Measurements from ENCODE around the gene COLEC11. TPM values are rescaled to one million over a fixed set of nuclear protein-coding genes. Genes with fewer than 3 reads are reported as not detected.

COLEC11 gene
- total RNA-seq, 1 experiment from 2014 or later = 1.3 TPM

DNA sequence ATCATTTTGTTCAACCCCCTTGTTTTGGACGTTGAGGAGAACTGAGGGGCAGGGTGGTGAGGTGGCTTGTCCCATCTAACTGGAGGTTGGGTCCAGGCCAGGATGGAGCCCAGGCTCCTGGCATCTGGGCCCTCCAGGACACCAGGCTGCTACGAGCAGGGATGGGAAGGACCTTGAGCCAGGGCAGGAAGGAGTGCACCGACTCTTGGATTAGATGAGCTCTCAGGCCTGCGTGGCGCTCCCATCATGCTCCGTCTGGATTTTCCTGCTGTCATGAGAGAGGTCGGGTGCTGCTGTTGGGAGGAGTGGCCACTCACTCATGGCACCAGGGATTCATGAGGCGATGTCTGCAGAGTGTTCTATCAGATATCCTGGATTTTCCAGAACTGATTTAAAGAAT is 44.7 kb downstream of the COLEC11 start (continued):
- TF ChIP-seq, protein P1, sequence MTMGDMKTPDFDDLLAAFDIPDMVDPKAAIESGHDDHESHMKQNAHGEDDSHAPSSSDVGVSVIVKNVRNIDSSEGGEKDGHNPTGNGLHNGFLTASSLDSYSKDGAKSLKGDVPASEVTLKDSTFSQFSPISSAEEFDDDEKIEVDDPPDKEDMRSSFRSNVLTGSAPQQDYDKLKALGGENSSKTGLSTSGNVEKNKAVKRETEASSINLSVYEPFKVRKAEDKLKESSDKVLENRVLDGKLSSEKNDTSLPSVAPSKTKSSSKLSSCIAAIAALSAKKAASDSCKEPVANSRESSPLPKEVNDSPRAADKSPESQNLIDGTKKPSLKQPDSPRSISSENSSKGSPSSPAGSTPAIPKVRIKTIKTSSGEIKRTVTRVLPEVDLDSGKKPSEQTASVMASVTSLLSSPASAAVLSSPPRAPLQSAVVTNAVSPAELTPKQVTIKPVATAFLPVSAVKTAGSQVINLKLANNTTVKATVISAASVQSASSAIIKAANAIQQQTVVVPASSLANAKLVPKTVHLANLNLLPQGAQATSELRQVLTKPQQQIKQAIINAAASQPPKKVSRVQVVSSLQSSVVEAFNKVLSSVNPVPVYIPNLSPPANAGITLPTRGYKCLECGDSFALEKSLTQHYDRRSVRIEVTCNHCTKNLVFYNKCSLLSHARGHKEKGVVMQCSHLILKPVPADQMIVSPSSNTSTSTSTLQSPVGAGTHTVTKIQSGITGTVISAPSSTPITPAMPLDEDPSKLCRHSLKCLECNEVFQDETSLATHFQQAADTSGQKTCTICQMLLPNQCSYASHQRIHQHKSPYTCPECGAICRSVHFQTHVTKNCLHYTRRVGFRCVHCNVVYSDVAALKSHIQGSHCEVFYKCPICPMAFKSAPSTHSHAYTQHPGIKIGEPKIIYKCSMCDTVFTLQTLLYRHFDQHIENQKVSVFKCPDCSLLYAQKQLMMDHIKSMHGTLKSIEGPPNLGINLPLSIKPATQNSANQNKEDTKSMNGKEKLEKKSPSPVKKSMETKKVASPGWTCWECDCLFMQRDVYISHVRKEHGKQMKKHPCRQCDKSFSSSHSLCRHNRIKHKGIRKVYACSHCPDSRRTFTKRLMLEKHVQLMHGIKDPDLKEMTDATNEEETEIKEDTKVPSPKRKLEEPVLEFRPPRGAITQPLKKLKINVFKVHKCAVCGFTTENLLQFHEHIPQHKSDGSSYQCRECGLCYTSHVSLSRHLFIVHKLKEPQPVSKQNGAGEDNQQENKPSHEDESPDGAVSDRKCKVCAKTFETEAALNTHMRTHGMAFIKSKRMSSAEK (CRISPR knock-in tag; IDR thresholded peaks at IDR 0.05; ENCODE audit: borderline replicate concordance) = no peak
- TF ChIP-seq IRF2 (CRISPR knock-in tag; IDR thresholded peaks at IDR 0.05; ENCODE audit: borderline replicate concordance, low read depth) = no peak

DNA sequence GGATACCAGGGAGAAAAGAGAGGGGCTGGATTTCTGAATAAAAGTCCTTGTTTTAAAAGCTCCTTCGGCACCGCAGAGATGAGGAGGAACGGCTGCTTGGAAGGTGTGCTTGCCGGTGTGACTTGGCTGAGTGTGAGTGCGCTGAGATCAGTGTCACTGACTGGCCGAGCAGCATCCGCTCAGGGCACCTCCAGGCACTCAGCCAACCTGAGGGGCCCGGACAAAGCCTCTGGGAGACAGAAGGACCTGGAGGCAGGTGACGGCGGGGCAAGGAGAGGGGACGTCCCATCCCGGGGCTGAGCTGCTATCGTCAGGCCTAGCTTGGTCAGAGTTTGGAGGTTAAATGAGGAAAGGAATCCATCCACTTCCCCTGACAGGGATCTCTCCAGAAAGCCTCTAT is 46.3 kb downstream of the COLEC11 start:
- Mint-ChIP-seq H3K9me3 (no peaks in the 10 kb centered on the region), H3K36me3 (no peaks in the 10 kb centered on the region), H3K4me3 (no peak overlapping the region), H3K4me1 (no peaks in the 10 kb centered on the region), H3K27ac (no peak overlapping the region), H3K27me3 (ENCODE audit: low read depth) (no peaks in the 10 kb centered on the region)
- ChIA-PET CTCF (interaction anchor here (1.2 to 2.4 kb wide), 2 partner anchors 10 to 12 kb away, joined by 5 to 14 read pairs; no protein-coding TSS in a partner anchor), POLR2A (no interaction called here)
- TF ChIP-seq, protein P2, sequence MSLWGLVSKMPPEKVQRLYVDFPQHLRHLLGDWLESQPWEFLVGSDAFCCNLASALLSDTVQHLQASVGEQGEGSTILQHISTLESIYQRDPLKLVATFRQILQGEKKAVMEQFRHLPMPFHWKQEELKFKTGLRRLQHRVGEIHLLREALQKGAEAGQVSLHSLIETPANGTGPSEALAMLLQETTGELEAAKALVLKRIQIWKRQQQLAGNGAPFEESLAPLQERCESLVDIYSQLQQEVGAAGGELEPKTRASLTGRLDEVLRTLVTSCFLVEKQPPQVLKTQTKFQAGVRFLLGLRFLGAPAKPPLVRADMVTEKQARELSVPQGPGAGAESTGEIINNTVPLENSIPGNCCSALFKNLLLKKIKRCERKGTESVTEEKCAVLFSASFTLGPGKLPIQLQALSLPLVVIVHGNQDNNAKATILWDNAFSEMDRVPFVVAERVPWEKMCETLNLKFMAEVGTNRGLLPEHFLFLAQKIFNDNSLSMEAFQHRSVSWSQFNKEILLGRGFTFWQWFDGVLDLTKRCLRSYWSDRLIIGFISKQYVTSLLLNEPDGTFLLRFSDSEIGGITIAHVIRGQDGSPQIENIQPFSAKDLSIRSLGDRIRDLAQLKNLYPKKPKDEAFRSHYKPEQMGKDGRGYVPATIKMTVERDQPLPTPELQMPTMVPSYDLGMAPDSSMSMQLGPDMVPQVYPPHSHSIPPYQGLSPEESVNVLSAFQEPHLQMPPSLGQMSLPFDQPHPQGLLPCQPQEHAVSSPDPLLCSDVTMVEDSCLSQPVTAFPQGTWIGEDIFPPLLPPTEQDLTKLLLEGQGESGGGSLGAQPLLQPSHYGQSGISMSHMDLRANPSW (CRISPR knock-in tag; conservative IDR thresholded peaks at IDR 0.05; ENCODE audit: low read depth) = no peak
- TF ChIP-seq, protein P3, sequence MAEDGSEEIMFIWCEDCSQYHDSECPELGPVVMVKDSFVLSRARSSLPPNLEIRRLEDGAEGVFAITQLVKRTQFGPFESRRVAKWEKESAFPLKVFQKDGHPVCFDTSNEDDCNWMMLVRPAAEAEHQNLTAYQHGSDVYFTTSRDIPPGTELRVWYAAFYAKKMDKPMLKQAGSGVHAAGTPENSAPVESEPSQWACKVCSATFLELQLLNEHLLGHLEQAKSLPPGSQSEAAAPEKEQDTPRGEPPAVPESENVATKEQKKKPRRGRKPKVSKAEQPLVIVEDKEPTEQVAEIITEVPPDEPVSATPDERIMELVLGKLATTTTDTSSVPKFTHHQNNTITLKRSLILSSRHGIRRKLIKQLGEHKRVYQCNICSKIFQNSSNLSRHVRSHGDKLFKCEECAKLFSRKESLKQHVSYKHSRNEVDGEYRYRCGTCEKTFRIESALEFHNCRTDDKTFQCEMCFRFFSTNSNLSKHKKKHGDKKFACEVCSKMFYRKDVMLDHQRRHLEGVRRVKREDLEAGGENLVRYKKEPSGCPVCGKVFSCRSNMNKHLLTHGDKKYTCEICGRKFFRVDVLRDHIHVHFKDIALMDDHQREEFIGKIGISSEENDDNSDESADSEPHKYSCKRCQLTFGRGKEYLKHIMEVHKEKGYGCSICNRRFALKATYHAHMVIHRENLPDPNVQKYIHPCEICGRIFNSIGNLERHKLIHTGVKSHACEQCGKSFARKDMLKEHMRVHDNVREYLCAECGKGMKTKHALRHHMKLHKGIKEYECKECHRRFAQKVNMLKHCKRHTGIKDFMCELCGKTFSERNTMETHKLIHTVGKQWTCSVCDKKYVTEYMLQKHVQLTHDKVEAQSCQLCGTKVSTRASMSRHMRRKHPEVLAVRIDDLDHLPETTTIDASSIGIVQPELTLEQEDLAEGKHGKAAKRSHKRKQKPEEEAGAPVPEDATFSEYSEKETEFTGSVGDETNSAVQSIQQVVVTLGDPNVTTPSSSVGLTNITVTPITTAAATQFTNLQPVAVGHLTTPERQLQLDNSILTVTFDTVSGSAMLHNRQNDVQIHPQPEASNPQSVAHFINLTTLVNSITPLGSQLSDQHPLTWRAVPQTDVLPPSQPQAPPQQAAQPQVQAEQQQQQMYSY (CRISPR knock-in tag; IDR thresholded peaks at IDR 0.05) = no peak
- DNase-seq (ENCODE audit: low spot score) (no peak), ATAC-seq (no peak)

DNA sequence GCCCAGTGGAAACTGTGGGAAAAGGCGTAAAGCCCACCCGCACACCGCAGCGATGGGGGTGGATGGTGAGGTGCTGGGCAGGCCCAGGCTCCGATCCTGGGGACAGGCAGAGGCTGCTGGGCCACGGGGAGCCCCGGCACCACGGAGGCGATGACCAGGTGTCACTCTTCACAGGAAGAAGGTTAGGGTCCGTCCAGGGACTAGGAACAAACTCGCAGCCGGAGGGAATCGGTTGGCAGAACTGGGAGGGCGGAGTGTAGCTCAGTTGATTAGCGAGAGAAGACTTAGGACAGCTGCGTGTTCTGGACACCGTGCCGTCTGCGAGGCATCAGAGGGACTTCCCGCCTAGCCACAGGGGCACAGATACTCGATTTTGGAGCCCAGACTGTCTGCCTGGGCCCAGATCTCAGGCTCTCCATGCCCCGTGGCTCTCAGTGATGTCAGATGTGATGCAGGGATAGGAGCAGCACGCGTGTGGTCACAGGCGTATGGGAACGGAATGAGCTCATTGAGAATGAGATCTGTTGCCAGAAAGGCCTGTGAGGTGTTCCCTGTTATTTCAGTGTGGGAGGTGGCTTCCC is 47.0 kb downstream of the COLEC11 start:
- no peak for ATAC-seq
- Mint-ChIP-seq H3K27me3 (ENCODE audit: low read depth) (no peaks in the 10 kb centered on the region), H3K27ac (no peak overlapping the region; the same call in 1 of the 2 replicates), H3K4me1 (no peaks in the 10 kb centered on the region), H3K36me3 (no peaks in the 10 kb centered on the region), H3K9me3 (no peaks in the 10 kb centered on the region), H3K4me3 (no peak overlapping the region)
- ChIA-PET CTCF (interaction anchor here (0.9 to 2.4 kb wide), 4 partner anchors 9 to 18 kb away, joined by 3 to 14 read pairs (median 5); no protein-coding TSS in a partner anchor), POLR2A (no interaction called here)
- no peak for DNase-seq (ENCODE audit: low spot score)
- TF ChIP-seq, protein P4, sequence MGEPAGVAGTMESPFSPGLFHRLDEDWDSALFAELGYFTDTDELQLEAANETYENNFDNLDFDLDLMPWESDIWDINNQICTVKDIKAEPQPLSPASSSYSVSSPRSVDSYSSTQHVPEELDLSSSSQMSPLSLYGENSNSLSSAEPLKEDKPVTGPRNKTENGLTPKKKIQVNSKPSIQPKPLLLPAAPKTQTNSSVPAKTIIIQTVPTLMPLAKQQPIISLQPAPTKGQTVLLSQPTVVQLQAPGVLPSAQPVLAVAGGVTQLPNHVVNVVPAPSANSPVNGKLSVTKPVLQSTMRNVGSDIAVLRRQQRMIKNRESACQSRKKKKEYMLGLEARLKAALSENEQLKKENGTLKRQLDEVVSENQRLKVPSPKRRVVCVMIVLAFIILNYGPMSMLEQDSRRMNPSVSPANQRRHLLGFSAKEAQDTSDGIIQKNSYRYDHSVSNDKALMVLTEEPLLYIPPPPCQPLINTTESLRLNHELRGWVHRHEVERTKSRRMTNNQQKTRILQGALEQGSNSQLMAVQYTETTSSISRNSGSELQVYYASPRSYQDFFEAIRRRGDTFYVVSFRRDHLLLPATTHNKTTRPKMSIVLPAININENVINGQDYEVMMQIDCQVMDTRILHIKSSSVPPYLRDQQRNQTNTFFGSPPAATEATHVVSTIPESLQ (CRISPR knock-in tag; IDR thresholded peaks at IDR 0.05) = no peak
- TF ChIP-seq RELA (CRISPR knock-in tag; IDR thresholded peaks at IDR 0.05; ENCODE audit: borderline replicate concordance) = no peak
- no peak for TF ChIP-seq MYBL2 (CRISPR knock-in tag; IDR thresholded peaks at IDR 0.05)
- TF ChIP-seq, protein P3 (CRISPR knock-in tag; IDR thresholded peaks at IDR 0.05) = no peak
- TF ChIP-seq CREB1 (CRISPR knock-in tag; IDR thresholded peaks at IDR 0.05) = no peak
- no peak for TF ChIP-seq NFATC4 (CRISPR knock-in tag; IDR thresholded peaks at IDR 0.05)
- TF ChIP-seq NR1H2 (CRISPR knock-in tag; IDR thresholded peaks at IDR 0.05) = no peak
- TF ChIP-seq, protein P5, sequence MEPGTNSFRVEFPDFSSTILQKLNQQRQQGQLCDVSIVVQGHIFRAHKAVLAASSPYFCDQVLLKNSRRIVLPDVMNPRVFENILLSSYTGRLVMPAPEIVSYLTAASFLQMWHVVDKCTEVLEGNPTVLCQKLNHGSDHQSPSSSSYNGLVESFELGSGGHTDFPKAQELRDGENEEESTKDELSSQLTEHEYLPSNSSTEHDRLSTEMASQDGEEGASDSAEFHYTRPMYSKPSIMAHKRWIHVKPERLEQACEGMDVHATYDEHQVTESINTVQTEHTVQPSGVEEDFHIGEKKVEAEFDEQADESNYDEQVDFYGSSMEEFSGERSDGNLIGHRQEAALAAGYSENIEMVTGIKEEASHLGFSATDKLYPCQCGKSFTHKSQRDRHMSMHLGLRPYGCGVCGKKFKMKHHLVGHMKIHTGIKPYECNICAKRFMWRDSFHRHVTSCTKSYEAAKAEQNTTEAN (CRISPR knock-in tag; IDR thresholded peaks at IDR 0.05) = no peak
- TF ChIP-seq ATF1 (CRISPR knock-in tag; IDR thresholded peaks at IDR 0.05) = no peak
- TF ChIP-seq ZNF138 (CRISPR knock-in tag; conservative IDR thresholded peaks at IDR 0.05) = no peak
- TF ChIP-seq GRHL2 (CRISPR knock-in tag; IDR thresholded peaks at IDR 0.05; ENCODE audit: insufficient replicate concordance, severe bottlenecking) = no peak
